OCI-LY3 (cell line): ENCODE results near the gene IL1RL1.

Source experiments
- H2AFZ ChIP-seq: fragments of 200-600, 300-600 bp; shearing (Covaris generic); 2 replicates; pipeline ENCODE4 v1.6.0; 2014; ENCODE audit warnings: antibody characterized with exemption, low read depth, low read length
- H3K27ac ChIP-seq: fragments of 200-600, 300-600 bp; sonication (generic); 2 replicates; pipeline ENCODE4 v1.5.1; 2014; ENCODE audit warnings: mild to moderate bottlenecking, low read length, moderate library complexity, mixed read lengths
- H3K27me3 ChIP-seq: fragments of 200-600, 300-600 bp; sonication (generic); 2 replicates; pipeline ENCODE4 v1.6.1; 2014; ENCODE audit warnings: low read depth, low read length, mixed read lengths
- H3K36me3 ChIP-seq: fragments of 200-600, 300-600 bp; sonication (generic); replicated peaks from 2 replicates; pipeline ENCODE3; 2014; ENCODE audit warnings: low read depth, low read length, mixed read lengths
- H3K4me1 ChIP-seq: fragments of 300-600, 200-600 bp; sonication (generic); 2 replicates; pipeline ENCODE4 v1.6.1; 2014; ENCODE audit warnings: low read length, mixed read lengths
- H3K4me2 ChIP-seq: fragments of 200-600, 300-600 bp; sonication (generic); 2 replicates; pipeline ENCODE4 v1.6.1; 2014; ENCODE audit warnings: low read length, mixed read lengths
- H3K4me3 ChIP-seq: fragments of 300-600, 200-600 bp; sonication (generic); 2 replicates; pipeline ENCODE4 v1.5.1; 2014; ENCODE audit warnings: antibody characterized with exemption, mild to moderate bottlenecking, low read length, moderate library complexity
- H3K79me2 ChIP-seq: fragments of 300-600, 200-600 bp; shearing (Covaris generic); 2 replicates; pipeline ENCODE4 v1.6.1; 2014; ENCODE audit warnings: mild to moderate bottlenecking, low read length, mixed read lengths
- H3K9ac ChIP-seq: fragments of 300-600, 200-600 bp; shearing (Covaris generic); 2 replicates; pipeline ENCODE4 v1.6.0; 2014; ENCODE audit warnings: mild to moderate bottlenecking, low read length, moderate library complexity
- H3K9me3 ChIP-seq: fragments of 200-600, 300-600 bp; shearing (Covaris generic); 2 replicates; pipeline ENCODE4 v1.6.1; 2014; ENCODE audit warnings: low read length, mixed read lengths; ENCODE audit not compliant: insufficient read depth
- H4K20me1 ChIP-seq: fragments of 200-600, 300-600 bp; sonication (generic); 2 replicates; pipeline ENCODE4 v1.6.1; 2016; ENCODE audit warnings: low read length, mixed read lengths; ENCODE audit not compliant: insufficient read depth
- EZH2phosphoT487 ChIP-seq: fragments of 200-600 bp; shearing (Covaris generic); IDR thresholded peaks from 2 replicates; pipeline ENCODE4 v1.6.1; 2018; ENCODE audit warnings: antibody characterized with exemption, mixed run types, low read depth
- TF ChIP-seq, protein P1 (sequence below): fragments of 200-600, 300-600 bp; sonication (generic); IDR thresholded peaks from 2 replicates; pipeline ENCODE4 v1.5.1; 2014; ENCODE audit warnings: antibody characterized with exemption, low read length, low read depth

Gene IL1RL1

DNA sequence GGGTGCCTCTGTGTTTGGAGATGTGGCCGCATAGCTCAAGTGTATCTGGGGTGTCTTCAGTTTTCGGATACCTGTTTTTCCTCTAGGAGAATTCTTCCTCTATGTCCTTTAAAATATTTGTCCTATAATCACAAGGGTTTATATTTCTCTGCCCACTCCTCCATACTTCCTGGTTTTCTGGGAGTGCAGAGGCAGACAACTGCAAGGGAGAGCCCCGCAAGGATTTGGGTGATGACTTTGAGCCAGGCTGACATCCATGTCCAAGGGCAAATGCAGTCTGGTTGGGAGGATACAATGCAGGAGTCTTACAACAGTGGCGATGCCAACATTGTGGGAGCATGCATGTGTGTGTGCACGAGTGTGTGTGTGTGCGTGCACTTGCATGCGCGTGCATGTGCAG, 2.1 kb downstream of the IL1RL1 start:
- H3K36me3 ChIP-seq = no peaks in the 10 kb centered on the region
- no peak overlapping the region for H3K4me2 ChIP-seq
- no peak overlapping the region for H3K27ac ChIP-seq
- no peaks in the 10 kb centered on the region for H4K20me1 ChIP-seq
- no peaks in the 10 kb centered on the region for H3K27me3 ChIP-seq
- H3K4me3 ChIP-seq = no peak overlapping the region
- H2AFZ ChIP-seq = no peak overlapping the region
- TF ChIP-seq, protein P1, sequence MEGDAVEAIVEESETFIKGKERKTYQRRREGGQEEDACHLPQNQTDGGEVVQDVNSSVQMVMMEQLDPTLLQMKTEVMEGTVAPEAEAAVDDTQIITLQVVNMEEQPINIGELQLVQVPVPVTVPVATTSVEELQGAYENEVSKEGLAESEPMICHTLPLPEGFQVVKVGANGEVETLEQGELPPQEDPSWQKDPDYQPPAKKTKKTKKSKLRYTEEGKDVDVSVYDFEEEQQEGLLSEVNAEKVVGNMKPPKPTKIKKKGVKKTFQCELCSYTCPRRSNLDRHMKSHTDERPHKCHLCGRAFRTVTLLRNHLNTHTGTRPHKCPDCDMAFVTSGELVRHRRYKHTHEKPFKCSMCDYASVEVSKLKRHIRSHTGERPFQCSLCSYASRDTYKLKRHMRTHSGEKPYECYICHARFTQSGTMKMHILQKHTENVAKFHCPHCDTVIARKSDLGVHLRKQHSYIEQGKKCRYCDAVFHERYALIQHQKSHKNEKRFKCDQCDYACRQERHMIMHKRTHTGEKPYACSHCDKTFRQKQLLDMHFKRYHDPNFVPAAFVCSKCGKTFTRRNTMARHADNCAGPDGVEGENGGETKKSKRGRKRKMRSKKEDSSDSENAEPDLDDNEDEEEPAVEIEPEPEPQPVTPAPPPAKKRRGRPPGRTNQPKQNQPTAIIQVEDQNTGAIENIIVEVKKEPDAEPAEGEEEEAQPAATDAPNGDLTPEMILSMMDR = no peak
- TF ChIP-seq EZH2phosphoT487 = no peak
- H3K9ac ChIP-seq = no peak overlapping the region
- no peaks in the 10 kb centered on the region for H3K9me3 ChIP-seq
- H3K4me1 ChIP-seq = peaks cover 3% of the 10 kb centered on the region; the same call in 1 of the 2 replicates
- no peaks in the 10 kb centered on the region for H3K79me2 ChIP-seq

DNA sequence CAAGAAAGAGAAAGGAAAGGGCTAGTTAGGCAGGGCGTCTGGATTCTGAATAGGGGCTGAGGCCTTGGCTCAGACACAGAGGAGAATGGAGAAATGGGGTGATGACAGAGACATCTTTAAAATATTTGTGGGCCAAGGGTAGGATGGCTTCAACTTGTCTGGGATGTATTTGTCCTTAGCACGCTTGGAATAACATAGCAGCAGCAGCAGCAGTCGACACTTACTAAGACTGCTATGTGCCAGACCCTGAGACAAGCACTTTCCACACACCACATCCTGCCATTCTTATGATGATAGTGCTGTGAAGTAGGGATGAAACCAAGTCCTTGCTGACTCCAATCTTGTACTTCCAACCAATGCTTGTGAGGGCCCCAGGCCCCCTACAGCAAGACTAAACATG, 2.6 kb downstream of the IL1RL1 start:
- Histone ChIP-seq H3K4me2 (no peak overlapping the region), H2AFZ (no peak overlapping the region), H3K9ac (no peak overlapping the region), H4K20me1 (no peaks in the 10 kb centered on the region), H3K4me3 (no peak overlapping the region), H3K36me3 (no peaks in the 10 kb centered on the region), H3K27ac (no peak overlapping the region), H3K27me3 (no peaks in the 10 kb centered on the region), H3K9me3 (no peaks in the 10 kb centered on the region), H3K79me2 (no peaks in the 10 kb centered on the region), H3K4me1 (peaks cover 3% of the 10 kb centered on the region; the same call in 1 of the 2 replicates)
- TF ChIP-seq EZH2phosphoT487 = no peak
- TF ChIP-seq, protein P1 = no peak

DNA sequence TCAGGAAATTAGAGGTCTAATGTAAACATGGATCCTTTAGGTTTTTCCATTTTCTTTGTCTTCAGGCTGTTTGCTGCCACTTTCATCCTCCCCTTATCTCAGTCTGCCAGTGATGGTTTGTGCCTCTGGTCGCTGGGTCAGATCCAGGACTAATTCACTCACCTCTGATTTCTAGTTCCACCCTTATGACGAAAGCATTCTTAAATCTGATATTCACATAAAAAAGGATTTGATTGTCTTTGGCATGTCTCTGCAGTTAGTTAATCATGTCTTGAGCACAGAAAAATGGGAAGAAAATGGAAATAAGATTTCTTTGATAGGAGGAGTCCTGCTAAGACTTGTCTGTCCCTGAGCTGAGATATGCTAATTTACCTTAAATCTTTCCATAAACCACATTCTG, 4.6 kb downstream of the IL1RL1 start:
- H3K4me2 ChIP-seq = no peak overlapping the region
- no peak overlapping the region for H2AFZ ChIP-seq
- no peak overlapping the region for H3K4me3 ChIP-seq
- H3K79me2 ChIP-seq = no peaks in the 10 kb centered on the region
- TF ChIP-seq, protein P1 = no peak
- no peak for TF ChIP-seq EZH2phosphoT487
- H3K4me1 ChIP-seq = peaks cover 3% of the 10 kb centered on the region; the same call in 1 of the 2 replicates
- no peaks in the 10 kb centered on the region for H3K27me3 ChIP-seq
- no peak overlapping the region for H3K9ac ChIP-seq
- no peak overlapping the region for H3K27ac ChIP-seq
- H3K9me3 ChIP-seq = no peaks in the 10 kb centered on the region
- H3K36me3 ChIP-seq = no peaks in the 10 kb centered on the region
- no peaks in the 10 kb centered on the region for H4K20me1 ChIP-seq

DNA sequence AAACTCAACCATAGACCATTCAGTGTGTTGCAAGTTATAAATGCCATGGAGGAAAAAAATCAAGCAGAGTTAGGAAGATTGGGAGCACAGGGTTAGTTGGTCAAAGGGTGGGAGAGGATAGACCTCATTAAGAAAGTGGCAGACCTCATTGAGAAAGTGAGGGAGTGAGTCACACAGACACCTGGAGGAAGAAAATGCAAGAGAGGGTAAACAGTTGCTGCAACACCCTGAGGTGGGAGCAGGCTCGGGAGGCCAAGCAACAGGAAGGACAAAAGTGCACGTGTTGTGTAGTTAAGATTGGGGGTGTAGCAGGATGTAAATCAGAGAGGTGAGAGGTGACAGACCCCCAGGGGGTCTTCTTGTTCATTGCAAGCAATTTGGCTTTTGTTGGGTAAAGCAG, 6.4 kb downstream of the IL1RL1 start:
- no peak for TF ChIP-seq EZH2phosphoT487
- TF ChIP-seq, protein P1 = no peak
- no peaks in the 10 kb centered on the region for H3K36me3 ChIP-seq

More for the DNA sequence above, 6.4 kb downstream of the IL1RL1 start:
- Histone ChIP-seq H3K9ac (no peak overlapping the region), H2AFZ (no peak overlapping the region), H3K27me3 (no peaks in the 10 kb centered on the region), H3K27ac (no peak overlapping the region), H3K79me2 (no peaks in the 10 kb centered on the region), H3K4me2 (no peak overlapping the region), H4K20me1 (no peaks in the 10 kb centered on the region), H3K9me3 (no peaks in the 10 kb centered on the region), H3K4me3 (no peak overlapping the region), H3K4me1 (no peaks in the 10 kb centered on the region)
